ENCODE measurements around the gene ADCY9.

ADCY9 gene

DNA sequence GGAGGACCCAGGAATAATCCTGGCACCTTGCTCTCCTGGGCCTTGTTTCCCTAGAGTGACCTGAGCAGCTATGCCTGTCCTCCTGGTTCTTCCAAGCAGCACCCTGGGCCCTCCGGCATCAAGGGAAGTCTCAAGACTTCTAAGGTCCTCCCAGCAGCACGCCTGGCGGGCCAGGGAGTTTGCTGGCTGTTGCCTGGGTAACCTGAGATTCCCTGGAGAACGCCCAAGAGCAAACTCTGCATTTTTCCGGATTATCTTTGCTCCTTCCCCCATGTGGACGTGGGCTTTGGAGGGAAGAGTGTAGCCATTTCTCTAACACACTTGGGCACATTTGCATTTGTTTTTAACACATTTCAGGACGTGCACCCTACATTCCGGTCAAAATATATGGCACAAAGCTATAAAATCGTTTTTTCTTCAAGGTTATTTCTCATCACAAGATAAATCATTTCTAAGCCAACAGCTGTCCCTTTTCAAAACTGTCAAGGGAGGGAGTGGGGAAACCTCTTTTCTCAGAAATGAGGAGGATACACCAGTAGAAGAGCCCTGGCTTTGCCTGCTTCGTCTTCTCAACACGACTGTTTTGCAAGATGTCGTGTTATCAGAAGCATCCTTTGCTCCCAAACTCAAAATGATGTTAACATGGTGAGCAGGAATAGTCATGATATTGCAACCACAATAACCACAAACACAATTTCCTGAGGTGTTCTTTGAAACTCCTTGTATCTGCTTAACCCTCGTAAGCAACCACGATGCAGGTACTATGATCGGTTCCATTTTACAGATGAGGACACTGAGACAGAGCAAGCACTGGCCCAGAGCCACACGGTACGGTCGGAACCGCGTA is 116.5 kb downstream of the ADCY9 start:
- TF ChIP-seq, protein P1, sequence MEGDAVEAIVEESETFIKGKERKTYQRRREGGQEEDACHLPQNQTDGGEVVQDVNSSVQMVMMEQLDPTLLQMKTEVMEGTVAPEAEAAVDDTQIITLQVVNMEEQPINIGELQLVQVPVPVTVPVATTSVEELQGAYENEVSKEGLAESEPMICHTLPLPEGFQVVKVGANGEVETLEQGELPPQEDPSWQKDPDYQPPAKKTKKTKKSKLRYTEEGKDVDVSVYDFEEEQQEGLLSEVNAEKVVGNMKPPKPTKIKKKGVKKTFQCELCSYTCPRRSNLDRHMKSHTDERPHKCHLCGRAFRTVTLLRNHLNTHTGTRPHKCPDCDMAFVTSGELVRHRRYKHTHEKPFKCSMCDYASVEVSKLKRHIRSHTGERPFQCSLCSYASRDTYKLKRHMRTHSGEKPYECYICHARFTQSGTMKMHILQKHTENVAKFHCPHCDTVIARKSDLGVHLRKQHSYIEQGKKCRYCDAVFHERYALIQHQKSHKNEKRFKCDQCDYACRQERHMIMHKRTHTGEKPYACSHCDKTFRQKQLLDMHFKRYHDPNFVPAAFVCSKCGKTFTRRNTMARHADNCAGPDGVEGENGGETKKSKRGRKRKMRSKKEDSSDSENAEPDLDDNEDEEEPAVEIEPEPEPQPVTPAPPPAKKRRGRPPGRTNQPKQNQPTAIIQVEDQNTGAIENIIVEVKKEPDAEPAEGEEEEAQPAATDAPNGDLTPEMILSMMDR (IDR thresholded peaks at IDR 0.05; ENCODE audit: insufficient read depth, low read depth, low read length, missing control alignments) = no peak
- H3K4me3 ChIP-seq (ENCODE audit: low read length) = no peak overlapping the region
- no peak for DNase-seq (ENCODE audit: low read depth)

DNA sequence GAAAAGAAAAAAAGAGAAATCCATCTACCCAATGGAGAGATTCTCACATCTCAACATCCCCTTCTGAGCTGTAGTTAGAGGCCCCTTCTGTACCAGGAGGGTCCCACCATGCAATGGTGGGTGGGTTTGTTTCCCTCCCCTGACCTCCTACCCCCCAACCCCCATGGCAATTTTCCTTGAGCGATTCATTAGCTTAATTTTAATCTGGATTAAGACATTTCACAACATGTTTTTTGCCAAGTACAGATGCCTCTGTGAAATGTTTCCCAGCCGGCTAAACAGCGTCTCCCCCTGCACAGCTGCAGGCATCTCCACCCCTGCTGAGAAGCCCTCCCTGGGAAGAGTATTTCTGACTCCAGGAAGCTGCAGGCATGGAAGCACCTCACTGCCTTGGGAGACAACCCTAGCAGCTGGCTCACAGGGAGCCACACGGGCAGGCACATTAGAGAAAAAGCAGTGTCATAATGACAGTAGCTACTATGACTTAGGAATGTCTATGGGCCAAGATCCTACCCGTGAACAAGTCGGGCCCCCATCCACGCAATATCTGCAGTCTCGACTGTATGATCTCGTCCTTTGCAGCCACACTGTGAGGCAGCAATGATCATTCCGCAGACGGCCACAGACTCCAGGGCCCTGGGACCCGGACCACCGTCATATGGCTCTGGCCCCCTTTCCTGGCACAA is 117.3 kb downstream of the ADCY9 start:
- DNase-seq (ENCODE audit: low read depth) = no peak
- no peak overlapping the region for H3K4me3 ChIP-seq (ENCODE audit: low read length)

DNA sequence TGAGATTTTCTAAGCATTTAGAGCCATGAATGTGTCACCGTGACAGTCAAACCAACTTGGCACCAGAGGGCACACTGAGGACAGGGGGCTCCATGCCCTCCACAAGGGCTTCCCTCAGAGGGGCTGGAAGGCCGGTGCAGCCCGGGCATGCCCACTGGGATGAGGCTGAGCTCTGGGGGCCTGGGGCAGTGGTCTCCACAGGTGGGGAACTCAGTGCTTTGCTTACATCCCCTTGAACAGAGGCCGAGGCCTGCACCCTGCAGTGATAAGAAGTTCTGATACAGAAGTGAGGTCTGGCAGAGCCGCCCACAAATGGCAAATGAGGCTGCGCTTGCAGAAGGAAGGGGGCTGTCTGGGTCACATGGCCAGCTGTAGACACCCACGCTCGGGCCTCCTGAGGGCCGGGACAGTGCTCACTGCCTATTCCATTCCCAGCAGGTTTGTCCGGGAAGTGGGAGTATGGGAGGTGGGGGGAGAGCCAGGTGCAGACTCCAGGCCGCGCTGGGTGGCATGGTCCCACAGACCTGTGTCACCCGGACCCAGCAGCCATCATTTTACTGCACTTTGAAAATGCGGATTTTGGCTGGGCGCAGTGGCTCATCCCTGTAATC is 118.9 kb downstream of the ADCY9 start:
- no peak overlapping the region for H3K4me3 ChIP-seq (ENCODE audit: low read length)
- TF ChIP-seq, protein P1 (IDR thresholded peaks at IDR 0.05; ENCODE audit: insufficient read depth, low read depth, low read length, missing control alignments) = no peak
- no peak for DNase-seq (ENCODE audit: low read depth)

More for the DNA sequence above, 117.3 kb downstream of the ADCY9 start:
- TF ChIP-seq, protein P1 (IDR thresholded peaks at IDR 0.05; ENCODE audit: insufficient read depth, low read depth, low read length, missing control alignments) = no peak

DNA sequence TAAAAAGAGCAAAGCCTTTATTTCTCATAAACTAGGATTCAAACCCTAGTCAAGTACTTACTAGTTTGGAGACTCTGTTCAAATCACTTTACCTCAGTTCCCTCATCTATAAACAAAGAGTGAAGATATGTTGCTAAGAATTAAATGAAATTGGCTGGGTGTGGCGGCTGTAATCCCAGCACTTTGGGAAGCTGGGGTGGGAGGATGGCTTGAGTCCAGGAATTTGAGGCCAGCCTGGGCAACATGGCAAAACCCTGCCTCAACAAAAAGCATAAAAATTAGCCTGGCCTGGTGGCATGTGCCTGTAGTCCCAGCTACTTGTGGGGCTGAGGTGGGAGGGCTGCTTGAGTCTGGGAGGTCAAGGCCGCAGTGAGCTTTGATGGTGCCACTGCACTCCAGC is 121.2 kb downstream of the ADCY9 start:
- DNase-seq (ENCODE audit: low read depth) = no peak
- TF ChIP-seq, protein P1 (IDR thresholded peaks at IDR 0.05; ENCODE audit: insufficient read depth, low read depth, low read length, missing control alignments) = no peak
- no peak overlapping the region for H3K4me3 ChIP-seq (ENCODE audit: low read length)

DNA sequence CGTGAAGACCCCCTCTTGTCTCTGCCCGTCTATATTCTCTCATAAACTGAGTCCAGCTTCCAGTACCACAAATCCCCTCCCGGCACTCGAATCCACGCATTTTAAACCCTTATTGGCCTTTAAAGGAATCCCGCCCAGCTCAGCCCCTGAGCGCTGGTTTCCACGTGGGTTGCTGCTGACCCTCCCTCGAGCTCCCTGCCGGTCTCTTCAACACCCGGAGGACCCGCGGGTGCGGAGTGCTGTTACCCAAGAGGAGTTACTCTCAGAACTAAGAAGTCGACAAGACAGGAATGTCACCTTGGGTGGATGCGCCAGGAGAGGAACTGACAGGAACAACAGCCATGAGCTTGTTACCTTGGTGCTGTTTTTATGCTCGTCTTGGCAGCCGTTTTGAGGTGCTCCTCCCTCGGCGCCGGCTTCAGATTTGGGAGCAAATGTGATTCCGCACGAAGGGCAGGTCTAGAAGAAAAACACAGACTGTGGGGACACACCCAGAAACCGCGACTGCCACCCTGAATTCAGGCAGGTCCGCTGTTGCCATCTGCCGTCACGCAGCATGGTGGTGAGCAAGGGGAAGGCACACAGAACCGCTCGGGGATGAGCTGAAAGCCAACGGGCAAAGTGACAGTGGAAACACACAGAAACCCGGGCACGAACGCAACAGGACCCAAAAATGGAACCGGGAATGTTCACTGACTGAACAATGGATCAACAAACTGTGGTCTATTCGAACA is 123.0 kb downstream of the ADCY9 start:
- DNase-seq (ENCODE audit: low read depth) = no peak
- TF ChIP-seq, protein P1 (IDR thresholded peaks at IDR 0.05; ENCODE audit: insufficient read depth, low read depth, low read length, missing control alignments) = no peak
- H3K4me3 ChIP-seq (ENCODE audit: low read length) = no peak overlapping the region

DNA sequence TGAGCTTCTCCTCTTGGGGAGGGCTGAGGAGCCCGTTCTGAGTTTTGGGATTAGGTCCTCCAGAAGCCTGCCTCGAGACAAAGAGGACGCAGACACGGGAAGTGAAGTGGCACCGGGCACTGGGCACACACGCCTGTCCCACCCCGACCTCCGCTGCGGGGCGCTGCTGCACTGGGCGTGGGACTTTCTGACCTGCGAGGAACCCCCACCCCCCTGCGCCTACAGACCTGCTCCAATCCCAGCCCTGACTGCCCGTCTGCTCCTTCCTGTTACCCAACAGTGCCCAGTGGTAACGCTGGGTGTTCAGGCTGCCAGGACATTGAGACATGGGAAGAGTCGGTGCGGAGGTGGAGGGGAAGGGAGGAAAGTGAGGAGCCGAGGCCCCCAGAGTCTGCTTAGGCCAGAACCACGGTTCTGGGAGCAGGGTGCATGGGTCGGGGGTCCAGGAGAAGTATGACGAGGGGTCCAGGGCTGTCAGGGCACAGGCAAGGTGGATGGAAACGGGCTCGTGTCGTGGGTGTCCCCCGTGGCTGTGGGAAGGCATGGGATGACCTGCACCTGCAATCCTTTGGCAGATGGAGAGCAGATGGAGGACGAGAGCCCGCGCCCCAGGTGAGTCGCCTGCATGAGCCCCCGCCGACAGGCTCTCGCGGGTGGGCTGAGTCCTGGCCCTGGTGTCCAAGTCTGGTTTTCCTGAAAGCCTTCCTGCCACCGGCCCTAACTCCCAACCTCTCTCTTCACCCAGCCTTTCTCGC is 123.8 kb downstream of the ADCY9 start:
- no peak for DNase-seq (ENCODE audit: low read depth)
- H3K4me3 ChIP-seq (ENCODE audit: low read length) = no peak overlapping the region
- TF ChIP-seq, protein P1 (IDR thresholded peaks at IDR 0.05; ENCODE audit: insufficient read depth, low read depth, low read length, missing control alignments) = no peak

Measured in epithelial cell of esophagus (primary cell).